HepG2 (cell line): ENCODE measurements around the gene INO80E.

ENCODE experiments used
- CSRNP2 ChIP-seq: sonication (generic); formaldehyde crosslinking; conservative IDR thresholded peaks from 2 replicates; pipeline ENCODE4 v1.8.0; 2022; ENCODE audit warnings: low read depth, missing genetic modification reagents
- CTCF ChIP-seq: sonication (generic); formaldehyde crosslinking; IDR thresholded peaks from 2 replicates; pipeline ENCODE4 v1.5.0; 2020; ENCODE audit warnings: mild to moderate bottlenecking, missing genetic modification reagents, moderate library complexity
- EZH2 ChIP-seq: conservative IDR thresholded peaks from 2 replicates; pipeline ENCODE4 v1.6.1; 2012; ENCODE audit warnings: mild to moderate bottlenecking, low read depth, low read length, moderate library complexity
- PCBP2 ChIP-seq: fragments of 200-400 bp; formaldehyde crosslinking; optimal IDR thresholded peaks from 2 replicates; pipeline ENCODE3; 2018; ENCODE audit warnings: low read length, low read depth; ENCODE audit not compliant: poor library complexity, severe bottlenecking
- RXRA ChIP-seq: sonication (generic); formaldehyde crosslinking; IDR thresholded peaks from 2 replicates; pipeline ENCODE4 v1.5.1; 2020; ENCODE audit warnings: missing genetic modification reagents
- SMC3 ChIP-seq: IDR thresholded peaks from 2 replicates; pipeline ENCODE4 v1.6.1; 2011; ENCODE audit warnings: low read length, improper control_type of control experiment
- ZFYVE20 ChIP-seq: sonication (generic); formaldehyde crosslinking; IDR thresholded peaks from 2 replicates; pipeline ENCODE4 v1.8.0; 2023; ENCODE audit warnings: low read depth, mild to moderate bottlenecking, moderate library complexity, missing genetic modification reagents, borderline replicate concordance
- ZNF652 ChIP-seq: IDR thresholded peaks from 2 replicates; pipeline ENCODE4 v1.6.1; 2016; ENCODE audit warnings: low read depth, borderline replicate concordance

- TF ChIP-seq ZNF652 (CRISPR knock-in tag) (no peak), PCBP2 (no peak), RXRA (CRISPR knock-in tag) (no peak), ZFYVE20 (CRISPR knock-in tag) (no peak), EZH2 (no peak), CTCF (CRISPR knock-in tag) (no peak), SMC3 (no peak), CSRNP2 (CRISPR knock-in tag) (no peak)
Measured at GRCh38 chr16:30022887-30023286, 26.8 kb downstream of the INO80E start, which contains the start of gene C16orf92.
